Muscle layer of colon (tissue), 2 donors: ENCODE results near the gene IER3.

ENCODE experiments used
- H3K27ac ChIP-seq: one replicate; pipeline ENCODE4 v1.7.0; 2013; ENCODE audit warnings: low read depth, mild to moderate bottlenecking, low read length, moderate library complexity
- H3K27me3 ChIP-seq, 2 donors: one replicate each; pipeline ENCODE4 v1.7.0; 2013; ENCODE audit warnings: low read length in 2 of 2, mild to moderate bottlenecking in 2 of 2; ENCODE audit not compliant: insufficient read depth in 2 of 2, control insufficient read depth in 1 of 2
- H3K36me3 ChIP-seq: one replicate; pipeline ENCODE4 v1.7.0; 2013; ENCODE audit warnings: mild to moderate bottlenecking, low read length; ENCODE audit not compliant: insufficient read depth
- H3K4me1 ChIP-seq: one replicate; pipeline ENCODE4 v1.7.0; 2013; ENCODE audit warnings: mild to moderate bottlenecking, low read length; ENCODE audit not compliant: insufficient read depth
- H3K4me3 ChIP-seq, 2 donors: one replicate each; pipeline ENCODE4 v1.7.0; 2013; ENCODE audit warnings: low read length in 2 of 2, low read depth in 1 of 2, mild to moderate bottlenecking in 1 of 2, moderate library complexity in 1 of 2
- H3K9ac ChIP-seq: one replicate; pipeline ENCODE4 v1.7.0; 2013; ENCODE audit warnings: low read length
- H3K9me3 ChIP-seq: one replicate; pipeline ENCODE4 v1.7.0; 2013; ENCODE audit warnings: mild to moderate bottlenecking, low read length
- donor health status: abdominal sarcoma.
- donor health status: Adenocarcinoma of cecum.

The IER3 gene

DNA sequence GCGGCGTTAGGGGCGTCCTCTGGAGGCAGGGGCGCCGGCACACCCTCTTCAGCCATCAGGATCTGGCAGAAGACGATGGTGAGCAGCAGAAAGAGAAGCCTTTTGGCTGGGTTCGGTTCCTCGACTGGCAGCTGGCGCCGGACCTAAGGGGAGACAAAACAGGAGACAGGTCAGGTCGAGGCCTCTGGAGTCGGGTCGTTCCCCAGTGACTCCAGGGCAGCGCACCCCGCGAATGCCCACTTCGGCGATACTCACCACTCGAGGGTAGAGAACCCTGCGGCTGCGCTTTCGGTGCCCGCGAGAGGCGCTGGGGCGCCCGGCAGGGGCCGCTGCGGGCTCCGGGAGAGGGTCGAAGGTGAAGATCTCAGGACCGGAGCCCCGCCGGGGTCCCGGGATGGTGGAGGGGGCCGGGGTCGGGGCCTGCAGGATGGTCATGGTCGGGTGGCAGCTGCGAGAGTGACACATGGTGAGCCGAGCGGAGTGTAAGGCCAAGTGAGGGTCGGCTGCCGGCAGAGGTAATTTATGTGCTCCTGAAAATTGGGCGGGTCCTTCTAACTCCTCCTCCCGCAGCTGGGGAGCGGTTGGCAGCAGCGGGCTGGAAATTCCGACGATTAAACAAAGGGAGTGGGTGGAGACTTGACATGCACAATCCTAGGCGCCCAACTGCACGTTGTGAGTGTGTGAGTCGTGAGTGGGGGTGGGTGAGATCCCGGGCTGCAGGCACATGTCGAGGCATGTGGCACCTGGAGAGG lies at the start of gene IER3:
Gene IER3, minus strand, starts transcription at position 494 of the 752 bp plus-strand sequence. Its CDS starts 29 bp downstream, at position 465.
- peaks cover 38% of the 10 kb centered on the region for H3K4me1 ChIP-seq
- H3K4me3 ChIP-seq, result peak within 1 kb of the TSS; percentile 38 to 97
- no peaks in the 10 kb centered on the region for H3K27me3 ChIP-seq
- peak within 1 kb of the TSS; percentile 97 for H3K27ac ChIP-seq
- no peaks in the 10 kb centered on the region for H3K9me3 ChIP-seq
- H3K36me3 ChIP-seq, result peaks cover 24% of the 10 kb centered on the region
- peak within 1 kb of the TSS; percentile 99 for H3K9ac ChIP-seq

GRCh38 chr6:30793521-30794194 lies 49.3 kb upstream of the IER3 start:
- no peaks in the 10 kb centered on the region for H3K36me3 ChIP-seq

DNA sequence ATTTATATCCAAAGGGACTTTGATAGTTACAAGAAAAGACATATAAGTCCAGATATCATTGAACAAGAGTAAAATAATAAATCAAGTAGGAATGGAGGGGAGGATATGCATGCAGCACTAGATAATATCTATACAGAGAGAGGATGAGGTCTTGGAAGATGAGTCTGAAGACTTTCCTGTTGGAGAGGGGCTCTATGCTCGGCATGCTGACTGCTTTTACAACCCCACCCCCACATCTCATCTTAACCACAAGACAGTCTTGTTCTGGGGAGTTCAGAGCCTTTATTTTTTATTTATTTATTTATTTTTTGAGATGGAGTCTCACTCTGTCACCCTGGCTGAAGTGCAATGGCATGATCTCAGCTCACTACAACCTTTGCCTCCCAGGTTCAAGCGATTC lies 48.4 kb upstream of the IER3 start:
- Histone ChIP-seq H3K27ac (no peak overlapping the region), H3K9ac (no peak overlapping the region), H3K4me1 (peaks cover 9% of the 10 kb centered on the region)

More at GRCh38 chr6:30793521-30794194, 49.3 kb upstream of the IER3 start:
- Histone ChIP-seq H3K4me1 (peaks cover under 1% of the 10 kb centered on the region), H3K9me3 (no peaks in the 10 kb centered on the region), H3K27ac (no peak overlapping the region), H3K9ac (no peak overlapping the region), H3K4me3 (no peak overlapping the region), H3K27me3 (no peaks in the 10 kb centered on the region)

DNA sequence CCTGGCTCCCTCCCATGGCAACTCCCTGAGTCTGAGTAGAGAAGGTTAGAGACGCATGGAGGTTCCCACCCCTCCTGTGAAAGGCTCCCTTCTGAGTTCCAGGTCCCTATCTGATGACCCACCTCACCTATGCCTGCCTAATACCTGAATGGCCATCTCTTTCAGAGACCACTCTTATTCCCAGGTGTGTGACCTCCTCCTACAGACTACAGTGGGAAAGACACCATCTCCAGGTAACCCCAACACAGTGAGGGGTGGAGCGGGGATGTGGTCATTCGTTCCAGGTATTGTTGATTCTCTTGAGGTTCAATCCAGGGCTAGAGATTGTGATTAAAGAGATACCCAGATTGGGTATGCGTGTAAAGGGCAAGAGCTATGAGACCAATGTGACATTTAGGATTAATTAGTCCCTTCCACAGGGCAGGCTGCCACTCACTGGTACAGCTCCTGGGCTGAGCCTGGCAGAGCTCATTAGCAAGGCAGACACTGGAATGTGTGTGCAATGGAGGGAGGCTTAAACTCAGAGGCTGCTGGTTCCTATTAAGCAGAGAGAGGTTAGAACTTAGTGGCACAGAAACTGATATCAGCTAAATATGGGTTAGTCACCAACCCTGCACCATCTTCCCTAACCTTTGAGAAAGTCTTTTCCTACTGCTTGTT lies 46.5 kb upstream of the IER3 start:
- H3K9ac ChIP-seq, result no peak overlapping the region
- H3K27me3 ChIP-seq, result no peaks in the 10 kb centered on the region
- H3K4me1 ChIP-seq, result peaks cover 10% of the 10 kb centered on the region
- no peak overlapping the region for H3K27ac ChIP-seq
- H3K9me3 ChIP-seq, result no peaks in the 10 kb centered on the region
- no peaks in the 10 kb centered on the region for H3K36me3 ChIP-seq
- H3K4me3 ChIP-seq, result no peak overlapping the region

More for the DNA sequence above, 48.4 kb upstream of the IER3 start:
- Histone ChIP-seq H3K27me3 (no peaks in the 10 kb centered on the region), H3K36me3 (no peaks in the 10 kb centered on the region), H3K9me3 (no peaks in the 10 kb centered on the region), H3K4me3 (no peak overlapping the region)

DNA sequence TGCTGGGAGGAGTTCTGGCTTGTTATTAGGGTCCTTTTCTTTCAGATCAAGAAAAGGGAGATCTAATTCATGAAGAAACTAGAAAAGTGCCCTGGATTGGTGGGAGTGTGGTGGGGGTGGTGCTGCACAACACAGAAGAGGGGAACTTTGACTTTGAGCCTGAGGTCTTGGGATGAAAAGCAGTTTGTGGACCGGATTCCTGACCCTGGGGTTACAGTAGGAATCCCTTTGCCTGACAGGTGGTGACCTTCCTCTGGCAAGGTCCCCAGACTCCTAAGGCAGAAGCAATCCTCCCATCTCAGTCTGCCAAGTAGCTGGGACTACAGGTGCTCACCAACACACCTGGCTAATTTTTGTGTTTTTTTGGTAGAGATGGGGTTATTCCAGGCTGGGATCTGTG lies 45.3 kb upstream of the IER3 start:
- Histone ChIP-seq H3K4me3 (no peak overlapping the region), H3K27ac (no peak overlapping the region), H3K4me1 (peaks cover 10% of the 10 kb centered on the region), H3K27me3 (no peaks in the 10 kb centered on the region), H3K36me3 (no peaks in the 10 kb centered on the region), H3K9ac (no peak overlapping the region), H3K9me3 (no peaks in the 10 kb centered on the region)

DNA sequence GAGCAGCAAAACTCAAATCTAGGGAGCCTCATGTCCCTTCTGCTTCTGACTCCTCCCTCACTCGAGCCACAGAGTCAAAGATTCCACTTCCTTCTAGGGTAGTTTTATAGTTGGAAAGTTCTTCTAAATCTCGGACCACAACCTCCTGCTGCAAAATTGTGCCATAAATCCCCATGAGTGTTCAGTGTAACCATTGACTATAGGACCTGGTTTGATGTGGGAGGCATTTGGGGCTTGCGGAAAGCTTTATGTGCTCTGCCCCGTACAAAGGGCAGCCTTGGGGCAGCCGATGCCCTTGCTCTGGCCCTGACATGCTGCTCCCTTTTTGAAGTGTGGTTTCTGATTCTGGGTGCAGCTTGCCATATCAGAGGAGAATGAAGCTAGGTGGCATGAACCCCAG lies 43.6 kb upstream of the IER3 start:
- H3K27ac ChIP-seq, result peak overlapping the region; percentile 36
- H3K36me3 ChIP-seq, result no peaks in the 10 kb centered on the region
- no peaks in the 10 kb centered on the region for H3K27me3 ChIP-seq
- no peaks in the 10 kb centered on the region for H3K9me3 ChIP-seq
- no peak overlapping the region for H3K9ac ChIP-seq
- no peak overlapping the region for H3K4me3 ChIP-seq
- H3K4me1 ChIP-seq, result peaks cover 10% of the 10 kb centered on the region

- peak overlapping the region; percentile 31 for H3K9ac ChIP-seq
- H3K27me3 ChIP-seq, result no peaks in the 10 kb centered on the region
- peaks cover 47% of the 10 kb centered on the region for H3K4me1 ChIP-seq
- H3K4me3 ChIP-seq, result no peak overlapping the region
- peak overlapping the region; percentile 95 for H3K27ac ChIP-seq
- no peaks in the 10 kb centered on the region for H3K9me3 ChIP-seq
- no peaks in the 10 kb centered on the region for H3K36me3 ChIP-seq
These were observed 38.2 kb upstream of the IER3 start for GRCh38 chr6:30782425-30783014.

GRCh38 chr6:30781743-30782424 lies 37.5 kb upstream of the IER3 start:
- Histone ChIP-seq H3K9ac (peak overlapping the region; percentile 31), H3K27ac (peak overlapping the region; percentile 95), H3K36me3 (no peaks in the 10 kb centered on the region), H3K4me3 (peak overlapping the region in 1 of 2 donors; percentile 32), H3K9me3 (no peaks in the 10 kb centered on the region), H3K4me1 (peaks cover 47% of the 10 kb centered on the region), H3K27me3 (no peaks in the 10 kb centered on the region)

DNA sequence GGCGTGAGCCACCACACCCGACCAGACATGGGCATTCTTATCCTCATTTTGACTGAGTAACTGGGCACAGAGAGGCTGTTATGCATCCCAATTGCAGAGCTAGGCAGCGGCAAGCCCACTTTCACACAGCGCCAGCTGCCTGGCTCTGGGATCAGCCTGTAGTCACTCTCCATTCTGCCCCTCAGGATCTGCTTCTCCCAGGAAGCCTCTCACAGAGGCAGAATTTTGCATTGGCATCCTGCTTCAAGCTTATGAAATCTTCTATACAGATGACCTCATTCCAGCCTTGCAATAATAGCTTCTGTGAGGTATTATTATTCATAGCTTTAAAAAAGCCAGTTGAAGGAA lies 37.0 kb upstream of the IER3 start:
- Histone ChIP-seq H3K27ac (peak overlapping the region; percentile 95), H3K4me1 (peaks cover 47% of the 10 kb centered on the region), H3K9me3 (no peaks in the 10 kb centered on the region), H3K9ac (peak overlapping the region; percentile 31), H3K27me3 (no peaks in the 10 kb centered on the region), H3K4me3 (peak overlapping the region in 1 of 2 donors; percentile 32), H3K36me3 (no peaks in the 10 kb centered on the region)

GRCh38 chr6:30780642-30780920 lies 36.2 kb upstream of the IER3 start:
- H3K4me1 ChIP-seq, result peaks cover 47% of the 10 kb centered on the region
- no peak overlapping the region for H3K9ac ChIP-seq
- H3K27ac ChIP-seq, result peak overlapping the region; percentile 95
- H3K9me3 ChIP-seq, result no peaks in the 10 kb centered on the region
- H3K36me3 ChIP-seq, result no peaks in the 10 kb centered on the region
- H3K4me3 ChIP-seq, result no peak overlapping the region
- H3K27me3 ChIP-seq, result no peaks in the 10 kb centered on the region
